CD4-positive, alpha-beta T cell (primary cell): ENCODE data around the gene RYR2. TPM values are rescaled to one million over a fixed set of nuclear protein-coding genes. Genes with fewer than 3 reads are reported as not detected.

Experiments used
- ATAC-seq: fragments of 200-7000 bp; cut with Tn5 transposase; one replicate; pipeline ENCODE4 v1.10.0; 2022; ENCODE audit warnings: mild to moderate bottlenecking; ENCODE audit not compliant: poor library complexity
- CTCF ChIA-PET: fragments of 350-600 bp; sonication (Branson Sonifier 250); formaldehyde crosslinking; loops from one replicate; lab custom pipeline; 2021; ENCODE audit warnings: antibody characterized with exemption, inconsistent platforms; lab: Charles Lee
- POLR2A ChIA-PET: fragments of 350-600 bp; sonication (Branson Sonifier 250); formaldehyde crosslinking; loops from one replicate; lab custom pipeline; 2021; ENCODE audit warnings: antibody characterized with exemption, inconsistent platforms; lab: Charles Lee
- DNase-seq, 14 experiments: peaks; one replicate each; pipeline ENCODE4 v3.0.0-alpha.2; 2013 to 2020; ENCODE audit warnings: mixed read lengths in 2 of 14
- H3K27ac ChIP-seq, 2 donors: one replicate each; pipeline versions ENCODE4 v1.5.1 to v1.7.0; 2013; ENCODE audit warnings: low read length in 2 of 2, low read depth in 1 of 2, mild to moderate bottlenecking in 1 of 2
- H3K27me3 ChIP-seq, 2 experiments: 1 replicate in 1 of 2; 2 replicates in 1 of 2; pipeline versions ENCODE4 v1.6.1 to v1.7.0; 2013; ENCODE audit warnings: low read length in 2 of 2, control low read depth in 1 of 2, mild to moderate bottlenecking in 1 of 2, moderate library complexity in 1 of 2; ENCODE audit not compliant: insufficient read depth in 2 of 2, control insufficient read depth in 1 of 2
- H3K36me3 ChIP-seq: one replicate; pipeline ENCODE4 v1.6.1; 2013; ENCODE audit warnings: low read length, control low read depth; ENCODE audit not compliant: insufficient read depth
- H3K4me1 ChIP-seq: one replicate; pipeline ENCODE4 v1.6.1; 2013; ENCODE audit warnings: low read length, control low read depth; ENCODE audit not compliant: insufficient read depth
- H3K4me3 ChIP-seq: one replicate; pipeline ENCODE4 v1.5.1; 2013; ENCODE audit warnings: mild to moderate bottlenecking, low read length, moderate library complexity
- H3K9me3 ChIP-seq, 2 experiments: 1 replicate in 1 of 2; 2 replicates in 1 of 2; pipeline versions ENCODE4 v1.6.1 to v1.7.0; 2013; ENCODE audit warnings: low read length in 2 of 2, mild to moderate bottlenecking in 2 of 2, control low read depth in 1 of 2, moderate library complexity in 1 of 2; ENCODE audit not compliant: control insufficient read depth in 1 of 2, insufficient read depth in 1 of 2
- H3K27ac Mint-ChIP-seq: one replicate; pipeline ENCODE4 v1.8.0; 2020; ENCODE audit warnings: mixed read lengths
- H3K27me3 Mint-ChIP-seq: one replicate; pipeline ENCODE4 v1.8.0; 2021; ENCODE audit warnings: mixed read lengths
- H3K36me3 Mint-ChIP-seq: one replicate; pipeline ENCODE4 v1.8.0; 2021; ENCODE audit warnings: low read depth, mixed read lengths
- H3K4me1 Mint-ChIP-seq: one replicate; pipeline ENCODE4 v1.8.0; 2021; ENCODE audit warnings: low read depth, mixed read lengths
- H3K4me3 Mint-ChIP-seq: one replicate; pipeline ENCODE4 v1.8.0; 2020; ENCODE audit warnings: mild to moderate bottlenecking, mixed read lengths
- H3K9me3 Mint-ChIP-seq: one replicate; pipeline ENCODE4 v1.8.0; 2020; ENCODE audit warnings: mixed read lengths
- CTCF ChIP-seq: fragments of 200-600 bp; IDR thresholded peaks from one replicate; pipeline ENCODE4 v1.8.0; 2022; ENCODE audit warnings: antibody characterized with exemption, mild to moderate bottlenecking
- intact Hi-C, 2 experiments: fragments of 100-400 bp; cut with DNase I in 1 of 2; cut with micrococcal nuclease in 1 of 2; formaldehyde crosslinking; loops; one replicate each; pipeline versions ENCODE4 v1.15.1 to v1.9.0; 2023 to 2025; cut with DNase I, micrococcal nuclease
- total RNA-seq, 174 experiments: library from RNA in 2 of 174; stranded (reverse) in 2 of 174; gene quantifications; one replicate each; pipeline ENCODE4 v1.2.3 and lab custom pipeline; 2021 to 2026

The RYR2 gene
- total RNA-seq, 2 experiments from 2014 or later: not detected

DNA sequence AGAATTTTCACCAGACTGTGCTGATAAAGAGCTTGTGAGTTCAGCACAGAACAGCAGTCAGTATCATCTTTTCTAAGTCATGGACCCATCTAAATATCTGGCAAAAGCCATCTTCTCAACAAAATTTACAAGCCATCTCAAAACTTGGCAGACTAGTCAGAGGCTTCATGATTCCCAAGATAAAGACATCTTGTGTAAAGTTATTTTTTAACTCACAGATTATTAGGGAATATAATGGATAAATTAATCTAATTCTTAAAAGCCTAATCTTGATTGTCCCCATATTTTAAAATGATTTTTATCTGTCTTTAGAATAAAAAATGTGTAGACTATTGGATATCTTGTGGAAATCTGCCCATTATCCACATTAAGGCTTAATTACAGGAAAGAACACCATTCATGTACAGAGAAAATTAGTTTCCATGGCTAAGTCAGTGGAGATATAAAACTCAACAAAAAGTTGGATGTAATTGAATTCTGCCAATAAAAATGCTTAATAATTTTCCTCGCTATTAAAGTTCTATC, 688.9 kb downstream of the RYR2 start:
- H3K4me3 ChIP-seq: no peak overlapping the region
- H3K27ac ChIP-seq: no peak overlapping the region
- intact Hi-C loops: no loop called here
- no peak for DNase-seq
- no peaks in the 10 kb centered on the region for H3K27me3 ChIP-seq
- Mint-ChIP-seq H3K36me3 (no peaks in the 10 kb centered on the region), H3K27me3 (no peaks in the 10 kb centered on the region), H3K9me3 (peaks cover 4% of the 10 kb centered on the region), H3K27ac (no peak overlapping the region), H3K4me3 (no peak overlapping the region), H3K4me1 (no peaks in the 10 kb centered on the region)
- no peaks in the 10 kb centered on the region for H3K4me1 ChIP-seq
- TF ChIP-seq CTCF: no peak
- H3K9me3 ChIP-seq: peaks cover 0 to 4% of the 10 kb centered on the region in 2 experiments
- CTCF ChIA-PET: no interaction called here
- no peak for ATAC-seq
- H3K36me3 ChIP-seq: no peaks in the 10 kb centered on the region
- POLR2A ChIA-PET: no interaction called here

GRCh38 chr1:237732657-237733056, 690.7 kb downstream of the RYR2 start:
- Histone ChIP-seq H3K27me3 (no peaks in the 10 kb centered on the region), H3K36me3 (no peaks in the 10 kb centered on the region), H3K4me1 (no peaks in the 10 kb centered on the region), H3K4me3 (no peak overlapping the region), H3K9me3 (peaks cover 0 to 4% of the 10 kb centered on the region in 2 experiments), H3K27ac (no peak overlapping the region)
- DNase-seq (no peak), ATAC-seq (no peak)
- no peak overlapping the region for H3K27ac Mint-ChIP-seq
- no peaks in the 10 kb centered on the region for H3K36me3 Mint-ChIP-seq
- ChIA-PET CTCF (no interaction called here), POLR2A (no interaction called here)
- intact Hi-C loops: no loop called here
- TF ChIP-seq CTCF: no peak
- peaks cover 4% of the 10 kb centered on the region for H3K4me1 Mint-ChIP-seq
- H3K27me3 Mint-ChIP-seq: no peaks in the 10 kb centered on the region
- no peak overlapping the region for H3K4me3 Mint-ChIP-seq
- H3K9me3 Mint-ChIP-seq: peaks cover 4% of the 10 kb centered on the region

GRCh38 chr1:237736372-237737029, 694.5 kb downstream of the RYR2 start:
- no peak for TF ChIP-seq CTCF
- no peaks in the 10 kb centered on the region for H3K27me3 Mint-ChIP-seq
- Histone ChIP-seq H3K4me1 (no peaks in the 10 kb centered on the region), H3K9me3 (no peaks in the 10 kb centered on the region), H3K4me3 (no peak overlapping the region), H3K27ac (peak overlapping the region in 1 of 2 donors; percentile 21), H3K27me3 (no peaks in the 10 kb centered on the region), H3K36me3 (no peaks in the 10 kb centered on the region)
- H3K27ac Mint-ChIP-seq: no peak overlapping the region
- peaks cover 4% of the 10 kb centered on the region for H3K4me1 Mint-ChIP-seq
- ChIA-PET POLR2A (no interaction called here), CTCF (no interaction called here)
- intact Hi-C loops: no loop called here
- DNase-seq (peak in 3 of 14 experiments; percentile 35 to 77 (median 54)), ATAC-seq (no peak)
- H3K36me3 Mint-ChIP-seq: no peaks in the 10 kb centered on the region
- no peak overlapping the region for H3K4me3 Mint-ChIP-seq
- H3K9me3 Mint-ChIP-seq: no peaks in the 10 kb centered on the region
